T47D (cell line): ENCODE data around the gene XXYLT1.

Experiments used
- DNase-seq, 2 experiments: peaks; one replicate each; pipeline versions ENCODE4 v3.0.0 to v3.0.0-alpha.2; 2011 to 2012; ENCODE audit warnings: low read depth in 1 of 2, low spot score in 1 of 2
- JUND ChIP-seq: IDR thresholded peaks from 2 replicates; pipeline ENCODE4 v1.6.1; 2012; ENCODE audit warnings: low read depth
- in situ Hi-C: cut with HindIII; loops from 2 replicates; pipeline ENCODE4 v1.10.0; 2016; ENCODE audit warnings: low sequenced_read_pairs, low pct_unique_long_range_greater_than_20kb

Gene XXYLT1

GRCh38 chr3:195075941-195076875, 194.8 kb downstream of the XXYLT1 start:
- no peak for DNase-seq
- no peak for TF ChIP-seq JUND
- in situ Hi-C loops = no loop called here

DNA sequence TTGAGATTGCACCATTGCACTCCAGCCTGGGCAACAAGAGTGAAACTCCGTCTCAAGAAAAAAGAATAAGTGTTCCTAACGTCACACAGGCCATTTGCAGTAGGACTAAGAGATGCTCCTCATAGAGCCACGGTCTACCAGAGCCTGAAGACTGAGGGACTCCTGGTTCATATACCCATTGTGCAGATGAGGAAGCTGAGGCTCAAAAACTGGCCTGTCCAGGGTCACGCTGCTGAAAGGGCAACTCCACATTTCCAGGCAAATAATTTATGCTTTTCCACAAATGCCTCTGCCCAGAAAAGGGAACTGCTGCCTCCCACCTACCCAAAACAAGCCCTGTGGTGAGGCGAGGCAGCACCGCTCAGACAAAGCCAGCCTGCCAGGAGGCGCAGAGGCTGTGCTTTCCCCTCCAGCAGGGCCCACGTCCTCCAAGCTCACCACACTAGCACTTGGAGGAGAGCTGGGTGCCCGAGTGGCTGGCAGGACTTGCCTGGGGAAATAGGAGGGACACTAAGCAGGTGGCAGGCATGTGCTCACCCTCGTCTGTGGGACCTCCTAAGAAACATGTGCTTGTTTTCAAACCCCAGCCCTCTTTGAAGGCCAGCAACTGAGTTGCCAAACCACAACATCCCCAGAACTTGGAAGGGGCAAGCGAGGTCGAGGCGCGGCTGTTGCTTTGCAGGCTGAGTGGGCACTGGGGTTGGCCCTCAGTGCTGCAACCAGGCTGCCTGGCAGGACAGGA, 195.6 kb downstream of the XXYLT1 start:
- TF ChIP-seq JUND = no peak
- in situ Hi-C loops = no loop called here
- no peak for DNase-seq

- in situ Hi-C loops = no loop called here
- no peak for DNase-seq
- no peak for TF ChIP-seq JUND
Measured at GRCh38 chr3:195073866-195074860, 196.8 kb downstream of the XXYLT1 start.

DNA sequence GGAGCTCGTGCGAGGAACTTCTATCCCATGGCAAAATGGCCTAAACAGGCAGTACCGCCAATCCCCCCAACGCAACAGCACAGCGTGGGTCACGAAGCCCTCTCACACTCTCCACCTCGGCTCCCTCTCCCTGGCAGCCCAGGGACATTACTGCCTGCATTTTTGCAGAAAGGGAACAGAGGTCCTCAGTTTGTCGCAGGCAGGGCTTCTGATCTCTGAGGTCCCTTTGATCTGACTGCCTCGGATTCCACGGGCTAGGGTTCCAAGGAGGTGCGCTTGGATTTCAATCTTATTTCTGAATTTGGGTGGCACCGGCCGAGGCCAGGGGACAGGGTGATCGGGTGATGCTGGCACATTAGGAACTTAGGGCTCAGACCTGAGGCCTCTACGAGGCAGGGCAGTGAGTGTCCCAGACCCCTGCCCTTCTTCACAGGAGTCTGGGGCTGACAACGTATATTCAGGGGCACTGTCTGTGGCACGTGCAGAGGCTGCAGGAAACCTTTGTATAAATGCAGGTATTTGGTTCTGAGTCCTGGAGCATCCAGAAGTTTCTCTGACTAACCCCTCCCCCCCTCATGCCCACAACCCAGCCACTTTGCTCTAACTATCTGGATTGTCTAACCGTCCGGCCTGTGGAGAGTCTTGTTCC, 197.9 kb downstream of the XXYLT1 start:
- DNase-seq = no peak
- in situ Hi-C loops = no loop called here
- TF ChIP-seq JUND = no peak

- in situ Hi-C loops = no loop called here
- TF ChIP-seq JUND = no peak
- no peak for DNase-seq
Measured at GRCh38 chr3:195071916-195072820, 198.8 kb downstream of the XXYLT1 start.

DNA sequence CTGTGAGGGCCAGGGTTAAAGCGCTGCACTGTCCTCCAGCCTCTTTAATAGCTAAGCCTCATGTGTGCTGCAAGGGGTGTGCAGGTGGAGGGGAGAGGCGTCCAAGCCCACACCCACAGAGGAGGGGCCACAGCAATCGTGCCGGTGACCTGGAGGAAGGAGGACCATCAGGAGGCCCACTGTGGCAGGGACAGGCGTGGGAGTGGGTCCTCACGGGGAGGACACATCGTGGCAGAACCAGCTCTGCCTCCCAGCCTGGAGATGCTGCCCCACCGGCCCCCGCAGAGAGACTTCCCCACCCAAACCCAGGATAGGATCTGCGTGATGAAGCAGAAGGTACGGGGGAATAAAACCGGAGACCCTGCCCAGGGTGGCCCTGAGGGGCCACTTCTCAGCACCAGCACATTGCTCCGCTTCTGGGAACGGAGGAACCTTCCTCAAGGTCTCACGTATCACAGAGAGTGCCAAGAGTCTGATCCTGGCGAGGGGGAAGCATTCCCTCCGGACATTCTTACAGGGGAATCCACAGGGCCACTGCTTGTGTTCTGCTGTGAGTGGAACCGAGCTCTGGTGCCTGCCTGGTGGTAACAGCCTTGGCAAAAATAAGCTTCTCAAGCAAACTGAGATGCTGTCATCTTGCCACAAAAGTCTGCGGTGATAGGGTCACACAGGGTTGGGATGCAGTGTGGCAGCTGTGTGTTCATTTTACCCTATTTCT, 199.8 kb downstream of the XXYLT1 start:
- no peak for TF ChIP-seq JUND
- in situ Hi-C loops = no loop called here
- no peak for DNase-seq

DNA sequence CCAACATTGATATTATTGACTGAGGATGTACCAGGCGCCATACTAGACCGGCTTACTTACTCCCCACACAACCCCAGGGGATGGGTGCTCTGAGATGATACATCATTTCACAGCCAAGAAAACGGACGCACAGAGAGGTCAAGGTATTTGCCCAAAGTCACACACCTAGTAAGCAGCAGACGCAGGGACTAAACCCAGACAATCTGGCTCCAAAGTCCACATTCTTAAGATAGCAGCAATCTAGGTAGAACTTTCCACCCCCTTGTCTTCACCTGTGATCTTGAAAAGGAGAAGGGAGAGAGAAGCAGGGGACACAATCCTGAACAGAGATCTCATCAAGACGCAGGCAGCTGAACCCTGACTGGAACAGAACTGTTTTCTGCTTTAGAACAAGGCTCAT, 200.6 kb downstream of the XXYLT1 start:
- in situ Hi-C loops = no loop called here
- no peak for DNase-seq
- TF ChIP-seq JUND = no peak

DNA sequence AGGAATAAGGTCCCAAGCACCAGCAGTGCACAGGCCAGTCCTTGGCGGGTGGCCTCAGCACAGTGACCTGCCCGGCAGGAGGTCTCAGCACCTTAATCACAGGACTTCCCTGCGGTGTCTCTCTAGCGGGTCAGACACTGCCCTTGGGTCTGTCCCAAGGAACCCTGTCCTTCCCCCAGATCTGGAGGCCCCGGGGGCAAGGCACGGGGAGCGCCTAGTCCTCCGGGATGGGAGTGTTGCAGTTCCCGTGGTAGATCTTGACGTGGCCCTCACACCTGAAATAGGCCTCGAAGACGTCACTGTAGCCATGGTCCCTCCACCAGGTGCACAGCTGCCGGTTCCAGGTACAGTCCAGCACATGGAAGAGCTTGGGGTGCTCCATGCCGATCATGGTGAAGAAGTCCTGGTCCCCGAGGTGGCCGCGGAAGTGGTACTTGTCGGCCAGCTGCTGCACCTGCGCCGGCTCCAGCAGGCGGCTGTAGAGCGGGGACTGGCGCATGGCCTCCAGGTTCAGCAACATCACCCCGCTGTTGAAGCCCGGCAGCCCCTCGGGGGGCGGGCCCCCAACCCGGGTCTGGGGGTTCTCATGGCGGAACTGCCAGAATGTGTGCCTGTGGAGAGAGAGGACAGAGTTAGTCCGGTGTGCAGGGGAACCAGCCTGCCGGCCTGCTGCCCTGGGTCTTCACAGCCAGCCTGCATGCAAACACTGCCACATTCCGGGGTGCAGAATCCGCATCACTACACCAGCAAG, 201.3 kb downstream of the XXYLT1 start:
- in situ Hi-C loops = no loop called here
- no peak for DNase-seq
- TF ChIP-seq JUND = no peak

DNA sequence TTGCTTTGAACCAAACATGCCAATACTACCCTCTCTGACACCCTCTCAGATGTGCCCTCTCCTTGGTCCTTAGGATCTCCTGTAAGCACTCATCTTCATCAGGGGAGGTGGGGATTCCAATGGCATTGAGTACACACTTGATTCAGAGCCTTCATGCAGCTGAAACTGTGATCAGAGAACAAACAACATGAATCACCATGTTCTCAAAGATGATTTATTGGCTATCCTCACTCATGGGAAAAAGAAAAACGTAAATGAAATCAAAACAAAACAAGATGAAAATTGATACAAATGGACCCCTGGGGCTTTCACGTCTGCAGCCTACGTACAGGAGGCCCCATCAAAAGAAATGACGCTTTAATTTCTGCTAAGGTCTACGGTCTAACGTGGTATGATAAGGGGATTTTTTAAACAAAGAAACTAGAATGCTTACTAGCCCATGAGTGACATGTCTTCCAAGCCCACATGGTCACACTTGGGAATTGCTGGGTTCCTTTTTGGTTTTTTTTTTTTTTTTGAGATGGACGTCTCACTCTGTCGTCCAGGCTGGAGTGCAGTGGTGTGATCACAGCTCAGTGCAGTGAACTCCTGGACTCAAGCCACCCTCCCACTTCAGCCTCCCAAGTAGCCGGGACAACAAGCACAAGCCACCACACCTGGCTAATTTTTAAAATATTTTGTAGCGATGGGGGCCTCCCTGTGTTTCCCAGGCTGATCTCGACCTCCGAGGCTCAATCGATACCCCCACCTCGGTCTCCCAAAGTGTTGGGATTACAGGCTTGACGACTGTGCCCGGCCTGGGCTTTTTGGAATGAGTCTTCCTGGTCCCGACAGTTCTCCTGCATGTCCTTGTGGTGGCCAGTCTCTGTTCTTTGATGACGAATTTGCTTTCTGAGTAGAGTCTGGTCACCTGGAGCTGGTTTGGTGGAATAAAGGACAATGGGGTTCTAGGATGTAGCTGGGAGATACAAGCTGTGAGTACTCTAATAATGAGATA, 202.6 kb downstream of the XXYLT1 start:
- in situ Hi-C loops = no loop called here
- no peak for DNase-seq
- TF ChIP-seq JUND = no peak
